Spleen (tissue), 11 donors: ENCODE measurements around the gene SLC8A1. TPM values are rescaled to one million over a fixed set of nuclear protein-coding genes. Genes with fewer than 3 reads are reported as not detected.

Experiments used
- DNase-seq: peaks from one replicate; pipeline ENCODE4 v3.0.0-alpha.2; 2020
- H3K27ac ChIP-seq, 8 donors: fragments of 200-600 bp; sonication (generic) in 7 of 8; 1 replicate in 4 of 8; 2 replicates in 4 of 8; pipeline versions ENCODE4 v1.5.0 to v1.8.0; 2016 to 2021; ENCODE audit warnings: inconsistent platforms in 4 of 8, mild to moderate bottlenecking in 4 of 8, moderate library complexity in 1 of 8
- H3K27me3 ChIP-seq, 7 donors: fragments of 200-600 bp; sonication (generic) in 6 of 7; replicated peaks in 1 of 7; 1 replicate in 4 of 7; 2 replicates in 3 of 7; pipeline versions ENCODE4 v1.5.0 to v1.8.0; 2016 to 2021; ENCODE audit warnings: inconsistent platforms in 3 of 7, mild to moderate bottlenecking in 1 of 7
- H3K36me3 ChIP-seq, 6 donors: fragments of 200-600 bp; sonication (generic) in 5 of 6; 1 replicate in 4 of 6; 2 replicates in 2 of 6; pipeline versions ENCODE4 v1.5.0 to v1.8.0; 2016 to 2021; ENCODE audit warnings: inconsistent platforms in 2 of 6
- H3K4me1 ChIP-seq, 6 donors: fragments of 200-600 bp; sonication (generic) in 5 of 6; 1 replicate in 3 of 6; 2 replicates in 3 of 6; pipeline versions ENCODE4 v1.5.0 to v1.8.0; 2016 to 2021; ENCODE audit warnings: inconsistent platforms in 3 of 6
- H3K4me3 ChIP-seq, 8 donors: fragments of 200-600 bp; sonication (generic) in 7 of 8; 1 replicate in 4 of 8; 2 replicates in 4 of 8; pipeline versions ENCODE4 v1.5.0 to v1.8.0; 2016 to 2021; ENCODE audit warnings: inconsistent platforms in 4 of 8, mild to moderate bottlenecking in 4 of 8, moderate library complexity in 2 of 8
- H3K9me3 ChIP-seq, 8 donors: fragments of 200-600 bp; sonication (generic) in 7 of 8; 1 replicate in 4 of 8; 2 replicates in 4 of 8; pipeline versions ENCODE4 v1.5.0 to v1.8.0; 2016 to 2021; ENCODE audit warnings: inconsistent platforms in 4 of 8
- POLR2A ChIP-seq, 3 donors: fragments of 450-650 bp; IDR thresholded peaks; one replicate each; pipeline ENCODE4 v1.5.1; 2017; ENCODE audit warnings: antibody characterized with exemption in 3 of 3, mild to moderate bottlenecking in 1 of 3
- POLR2AphosphoS5 ChIP-seq, 3 donors: sonication (generic); formaldehyde crosslinking; IDR thresholded peaks; one replicate each; pipeline ENCODE4 v1.5.1; 2017; ENCODE audit warnings: antibody characterized with exemption in 3 of 3
- WGBS, 5 donors: extraction: QIAGEN DNeasy Blood & Tissue Kit in 3 of 5; methylation state at CpG; one replicate each; pipeline versions ENCODE4 v1.1.5 to v1.1.7; 2013 to 2018; 5-methylcytosine and 5-hydroxymethylcytosine counted together
- intact Hi-C: fragments of 100-400 bp; cut with DNase I; formaldehyde crosslinking; loops from one replicate; pipeline ENCODE4 v1.15.0; 2023; ENCODE audit warnings: low total_unique reads
- polyA plus RNA-seq, 3 donors: library from polyadenylated mRNA; stranded (reverse); fragments of 200-250 nt; gene quantifications; one replicate each; pipeline ENCODE4 v1.2.1, GENCODE V29; 2013
- total RNA-seq, 7 donors: library from RNA; depleted of rRNA in 3 of 7; stranded (reverse); fragments of >200 nt in 3 of 7; fragmentation: NEBNext Ultra II Directional in 4 of 7; extraction: Animal tissue kit (Norgen Biotek cat#: 25700) in 4 of 7; gene quantifications; one replicate each; pipeline versions ENCODE4 v1.1.0 to v1.2.1, GENCODE V29; 2016 to 2021
- TF ChIP-seq, protein P1 (sequence below), 11 experiments: fragments of 200-600 bp in 7 of 11; fragments of 450-650 bp in 4 of 11; sonication (generic) in 4 of 11; IDR thresholded peaks in 8 of 11; conservative IDR thresholded peaks in 3 of 11; 1 replicate in 7 of 11; 2 replicates in 4 of 11; pipeline versions ENCODE4 v1.4.0 to v1.8.0; 2016 to 2021; ENCODE audit warnings: antibody characterized with exemption in 11 of 11, inconsistent platforms in 4 of 11, mild to moderate bottlenecking in 1 of 11
- donor health status: healthy with polysubstance abuse.
- donor health status: DM: no; HTN: no; CAD: no; lungs with moderate emphysema.
- donor health status: DM: no; HTN: no; CAD: no.
- donor health status: Bipolar disorder and iron deficiency.
- donor health status: healthy.
- donor health status: DM: no; HTN: no; CAD: no.
- donor health status: DM: yes; HTN: yes; CAD: no.

Gene SLC8A1
- total and polyA plus RNA-seq, 10 donors = 0.36 to 86.0 (median 58.3) TPM

GRCh38 chr2:40324656-40325055, 127.2 kb downstream of the SLC8A1 start:
- Histone ChIP-seq H3K36me3 (no peaks in the 10 kb centered on the region), H3K27ac (no peak overlapping the region), H3K4me1 (no peaks in the 10 kb centered on the region), H3K27me3 (no peaks in the 10 kb centered on the region), H3K4me3 (no peak overlapping the region), H3K9me3 (no peaks in the 10 kb centered on the region)
- no peak for TF ChIP-seq POLR2AphosphoS5 (IDR thresholded peaks at IDR 0.05)
- TF ChIP-seq, protein P1, sequence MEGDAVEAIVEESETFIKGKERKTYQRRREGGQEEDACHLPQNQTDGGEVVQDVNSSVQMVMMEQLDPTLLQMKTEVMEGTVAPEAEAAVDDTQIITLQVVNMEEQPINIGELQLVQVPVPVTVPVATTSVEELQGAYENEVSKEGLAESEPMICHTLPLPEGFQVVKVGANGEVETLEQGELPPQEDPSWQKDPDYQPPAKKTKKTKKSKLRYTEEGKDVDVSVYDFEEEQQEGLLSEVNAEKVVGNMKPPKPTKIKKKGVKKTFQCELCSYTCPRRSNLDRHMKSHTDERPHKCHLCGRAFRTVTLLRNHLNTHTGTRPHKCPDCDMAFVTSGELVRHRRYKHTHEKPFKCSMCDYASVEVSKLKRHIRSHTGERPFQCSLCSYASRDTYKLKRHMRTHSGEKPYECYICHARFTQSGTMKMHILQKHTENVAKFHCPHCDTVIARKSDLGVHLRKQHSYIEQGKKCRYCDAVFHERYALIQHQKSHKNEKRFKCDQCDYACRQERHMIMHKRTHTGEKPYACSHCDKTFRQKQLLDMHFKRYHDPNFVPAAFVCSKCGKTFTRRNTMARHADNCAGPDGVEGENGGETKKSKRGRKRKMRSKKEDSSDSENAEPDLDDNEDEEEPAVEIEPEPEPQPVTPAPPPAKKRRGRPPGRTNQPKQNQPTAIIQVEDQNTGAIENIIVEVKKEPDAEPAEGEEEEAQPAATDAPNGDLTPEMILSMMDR (IDR thresholded peaks at IDR 0.05 in 8 of 11, conservative IDR thresholded peaks at IDR 0.05 in 3 of 11) = no peak
- TF ChIP-seq POLR2A (IDR thresholded peaks at IDR 0.05) = no peak
- no peak for DNase-seq
- 77 to 89% (median 83%) methylated on average over 1 of the region's 1 CpG for WGBS, 5 donors
- intact Hi-C loops = no loop called here

DNA sequence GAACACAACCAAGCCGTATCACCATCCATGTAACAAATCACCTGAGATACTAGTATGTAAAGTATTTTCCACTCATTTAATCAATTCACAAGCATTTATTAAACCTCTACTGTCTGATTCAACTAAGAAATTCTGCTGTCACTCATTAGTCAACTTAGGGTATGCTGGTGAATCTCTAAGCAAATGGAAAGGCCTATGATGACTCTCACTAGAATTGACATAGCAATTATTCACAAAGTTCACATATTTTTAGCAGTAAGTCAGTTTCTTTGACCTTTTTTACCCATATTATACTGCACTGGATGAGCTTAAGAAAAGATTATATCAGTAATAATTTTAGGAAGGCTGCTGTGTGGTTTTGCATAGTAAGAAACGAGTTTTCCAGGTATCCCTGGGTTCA, 130.1 kb downstream of the SLC8A1 start:
- DNase-seq = no peak
- Histone ChIP-seq H3K27me3 (no peaks in the 10 kb centered on the region), H3K36me3 (no peaks in the 10 kb centered on the region), H3K4me1 (no peaks in the 10 kb centered on the region), H3K4me3 (no peak overlapping the region), H3K27ac (no peak overlapping the region), H3K9me3 (no peaks in the 10 kb centered on the region)
- no peak for TF ChIP-seq POLR2AphosphoS5 (IDR thresholded peaks at IDR 0.05)
- no peak for TF ChIP-seq POLR2A (IDR thresholded peaks at IDR 0.05)
- TF ChIP-seq, protein P1 (IDR thresholded peaks at IDR 0.05 in 8 of 11, conservative IDR thresholded peaks at IDR 0.05 in 3 of 11) = no peak
- WGBS, 5 donors = 76 to 94% (median 88%) methylated on average over 2 of the region's 2 CpGs
- intact Hi-C loops = no loop called here

DNA sequence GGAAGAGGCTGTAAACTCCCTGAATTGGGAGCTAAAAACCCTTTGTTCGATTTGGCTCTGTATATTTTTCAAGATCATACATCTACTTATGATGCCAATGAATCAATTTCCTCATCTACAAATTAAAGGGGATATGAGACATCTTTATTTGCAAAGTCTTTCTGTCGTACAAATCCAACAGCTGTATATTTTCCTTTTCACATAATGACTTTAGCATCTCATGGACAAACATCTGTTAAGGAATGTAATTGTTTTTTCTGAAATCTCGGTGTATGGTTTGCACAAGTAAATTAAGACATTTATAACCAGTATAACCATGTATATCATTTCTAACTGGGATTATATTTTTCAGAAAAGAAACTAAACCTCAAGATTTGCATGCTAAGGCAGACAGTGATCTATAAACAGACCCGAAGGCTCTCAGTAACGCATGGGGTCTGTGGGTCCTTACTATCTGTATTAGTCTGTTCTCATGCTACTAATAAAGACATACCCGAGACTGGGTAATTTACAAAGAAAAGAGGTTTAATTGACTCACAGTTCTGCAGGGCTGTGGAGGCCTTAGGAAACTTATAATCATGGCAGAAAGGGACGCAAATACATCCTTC, 130.8 kb downstream of the SLC8A1 start:
- no peaks in the 10 kb centered on the region for H3K4me1 ChIP-seq
- H3K4me3 ChIP-seq = no peak overlapping the region
- H3K27ac ChIP-seq = no peak overlapping the region
- TF ChIP-seq POLR2AphosphoS5 (IDR thresholded peaks at IDR 0.05) = no peak
- no peak for TF ChIP-seq POLR2A (IDR thresholded peaks at IDR 0.05)
- TF ChIP-seq, protein P1 (IDR thresholded peaks at IDR 0.05 in 8 of 11, conservative IDR thresholded peaks at IDR 0.05 in 3 of 11) = no peak
- intact Hi-C loops = no loop called here
- H3K9me3 ChIP-seq = no peaks in the 10 kb centered on the region
- H3K36me3 ChIP-seq = no peaks in the 10 kb centered on the region
- no peak for DNase-seq
- 71 to 82% (median 78%) methylated on average over 7 of the region's 7 CpGs for WGBS, 5 donors
- no peaks in the 10 kb centered on the region for H3K27me3 ChIP-seq

GRCh38 chr2:40318921-40319320, 133.0 kb downstream of the SLC8A1 start:
- Histone ChIP-seq H3K27ac (no peak overlapping the region), H3K27me3 (no peaks in the 10 kb centered on the region), H3K4me1 (no peaks in the 10 kb centered on the region), H3K4me3 (no peak overlapping the region), H3K9me3 (peaks cover 0 to 17% (median 11%) of the 10 kb centered on the region in 8 donors), H3K36me3 (no peaks in the 10 kb centered on the region)
- WGBS, 5 donors = 81 to 95% (median 92%) methylated on average over 3 of the region's 3 CpGs
- DNase-seq = no peak
- intact Hi-C loops = no loop called here
- TF ChIP-seq, protein P1 (IDR thresholded peaks at IDR 0.05 in 8 of 11, conservative IDR thresholded peaks at IDR 0.05 in 3 of 11) = no peak
- no peak for TF ChIP-seq POLR2AphosphoS5 (IDR thresholded peaks at IDR 0.05)
- TF ChIP-seq POLR2A (IDR thresholded peaks at IDR 0.05) = no peak
